ENCODE results near the gene PON1.

PON1 gene

GRCh38 chr7:95330204-95330960 is 6.0 kb upstream of the PON1 start:
- peaks cover 3% of the 10 kb centered on the region for H3K4me1 ChIP-seq (ENCODE audit: insufficient read depth, low read length)
- no peak overlapping the region for H3K4me3 ChIP-seq (ENCODE audit: low read length)
- no peaks in the 10 kb centered on the region for H3K9me3 ChIP-seq (ENCODE audit: low read length)
- peak overlapping the region; percentile 15 for H2AFZ ChIP-seq (ENCODE audit: low read depth, low read length)
- H3K27me3 ChIP-seq (ENCODE audit: insufficient read depth, low read length) = no peaks in the 10 kb centered on the region
- H3K36me3 ChIP-seq (ENCODE audit: insufficient read depth, low read length) = no peaks in the 10 kb centered on the region

- no peaks in the 10 kb centered on the region for H3K36me3 ChIP-seq (ENCODE audit: insufficient read depth, low read length)
- peaks cover 3% of the 10 kb centered on the region for H3K4me1 ChIP-seq (ENCODE audit: insufficient read depth, low read length)
- H3K27me3 ChIP-seq (ENCODE audit: insufficient read depth, low read length) = no peaks in the 10 kb centered on the region
- H3K4me3 ChIP-seq (ENCODE audit: low read length) = no peak overlapping the region
- no peaks in the 10 kb centered on the region for H3K9me3 ChIP-seq (ENCODE audit: low read length)
- no peak overlapping the region for H2AFZ ChIP-seq (ENCODE audit: low read depth, low read length)
Observed at GRCh38 chr7:95327356-95327755, 3.0 kb upstream of the PON1 start.

DNA sequence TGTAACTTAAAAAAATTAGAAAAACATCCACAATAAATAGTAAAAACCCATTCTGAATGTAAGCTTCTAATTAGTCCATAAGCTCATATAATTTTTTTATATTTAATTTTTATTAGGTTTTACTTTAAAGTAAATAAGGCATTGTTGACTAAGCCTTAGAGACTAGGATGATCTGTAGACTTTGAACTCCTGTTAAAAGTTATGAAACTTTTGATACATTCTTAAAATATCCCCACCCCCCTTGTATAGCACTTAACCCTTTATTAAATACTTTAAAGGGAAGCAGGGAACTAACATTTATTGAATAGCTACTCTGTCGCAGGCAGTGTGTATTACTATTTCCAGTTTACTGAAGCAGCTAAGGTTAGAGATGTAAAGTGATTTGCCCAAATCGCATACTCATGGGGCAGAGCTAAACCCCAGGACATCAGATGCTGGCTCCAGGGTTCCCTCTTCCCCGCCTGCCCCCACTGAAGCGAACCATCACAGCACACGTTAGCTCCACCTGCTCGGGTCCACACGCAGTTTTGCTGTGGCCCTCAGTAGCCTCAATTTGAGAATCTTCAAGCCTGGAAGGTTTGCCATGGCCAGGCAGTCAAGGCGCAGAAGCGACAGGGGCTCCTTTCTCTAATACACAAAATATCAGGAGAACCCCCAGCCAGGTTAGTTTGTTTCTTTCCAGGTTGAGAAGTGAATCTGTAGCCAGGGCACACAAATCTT is 762 bp downstream of the PON1 start:
- no peak overlapping the region for H3K4me3 ChIP-seq (ENCODE audit: low read length)
- H3K9me3 ChIP-seq (ENCODE audit: low read length) = no peaks in the 10 kb centered on the region
- no peaks in the 10 kb centered on the region for H3K4me1 ChIP-seq (ENCODE audit: insufficient read depth, low read length)
- no peak overlapping the region for H2AFZ ChIP-seq (ENCODE audit: low read depth, low read length)
- H3K36me3 ChIP-seq (ENCODE audit: insufficient read depth, low read length) = no peaks in the 10 kb centered on the region
- no peaks in the 10 kb centered on the region for H3K27me3 ChIP-seq (ENCODE audit: insufficient read depth, low read length)

- H3K4me1 ChIP-seq (ENCODE audit: insufficient read depth, low read length) = peaks cover 2% of the 10 kb centered on the region
- H3K9me3 ChIP-seq (ENCODE audit: low read length) = no peaks in the 10 kb centered on the region
- H3K4me3 ChIP-seq (ENCODE audit: low read length) = no peak overlapping the region
- no peak overlapping the region for H2AFZ ChIP-seq (ENCODE audit: low read depth, low read length)
- H3K27me3 ChIP-seq (ENCODE audit: insufficient read depth, low read length) = no peaks in the 10 kb centered on the region
- H3K36me3 ChIP-seq (ENCODE audit: insufficient read depth, low read length) = no peaks in the 10 kb centered on the region
Observed at GRCh38 chr7:95322854-95323253, 1.5 kb downstream of the PON1 start.

DNA sequence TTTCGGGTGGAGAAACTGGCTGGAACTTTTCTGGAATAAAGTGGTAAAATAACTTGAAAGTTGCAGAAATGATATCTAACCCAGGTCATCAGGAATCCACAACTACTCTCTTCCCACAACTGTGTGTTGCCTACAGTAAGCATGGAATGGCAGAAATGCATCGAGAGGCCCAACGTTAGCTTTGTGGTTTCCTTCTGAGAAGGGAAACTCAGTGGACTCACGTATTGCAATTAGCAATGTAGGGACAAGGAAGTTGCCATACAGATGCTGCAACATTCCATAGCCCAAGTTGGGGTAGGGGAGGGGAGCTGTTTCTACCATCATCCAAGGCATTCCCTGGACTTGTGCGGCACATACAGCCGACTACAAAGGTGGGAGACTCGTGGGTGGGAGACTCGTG is 1.9 kb downstream of the PON1 start:
- no peak overlapping the region for H3K4me3 ChIP-seq (ENCODE audit: low read length)
- H3K9me3 ChIP-seq (ENCODE audit: low read length) = no peaks in the 10 kb centered on the region
- H2AFZ ChIP-seq (ENCODE audit: low read depth, low read length) = no peak overlapping the region
- H3K27me3 ChIP-seq (ENCODE audit: insufficient read depth, low read length) = no peaks in the 10 kb centered on the region
- no peaks in the 10 kb centered on the region for H3K36me3 ChIP-seq (ENCODE audit: insufficient read depth, low read length)
- peaks cover 6% of the 10 kb centered on the region for H3K4me1 ChIP-seq (ENCODE audit: insufficient read depth, low read length)

GRCh38 chr7:95321720-95322119 is 2.6 kb downstream of the PON1 start:
- peaks cover 9% of the 10 kb centered on the region for H3K4me1 ChIP-seq (ENCODE audit: insufficient read depth, low read length)
- no peaks in the 10 kb centered on the region for H3K9me3 ChIP-seq (ENCODE audit: low read length)
- no peak overlapping the region for H3K4me3 ChIP-seq (ENCODE audit: low read length)
- H2AFZ ChIP-seq (ENCODE audit: low read depth, low read length) = no peak overlapping the region
- H3K36me3 ChIP-seq (ENCODE audit: insufficient read depth, low read length) = no peaks in the 10 kb centered on the region
- H3K27me3 ChIP-seq (ENCODE audit: insufficient read depth, low read length) = no peaks in the 10 kb centered on the region

- Histone ChIP-seq H3K36me3 (ENCODE audit: insufficient read depth, low read length) (no peaks in the 10 kb centered on the region), H3K4me3 (ENCODE audit: low read length) (no peak overlapping the region), H3K9me3 (ENCODE audit: low read length) (no peaks in the 10 kb centered on the region), H3K4me1 (ENCODE audit: insufficient read depth, low read length) (peaks cover 9% of the 10 kb centered on the region), H2AFZ (ENCODE audit: low read depth, low read length) (no peak overlapping the region), H3K27me3 (ENCODE audit: insufficient read depth, low read length) (no peaks in the 10 kb centered on the region)
Observed at GRCh38 chr7:95320651-95321050, 3.7 kb downstream of the PON1 start.

DNA sequence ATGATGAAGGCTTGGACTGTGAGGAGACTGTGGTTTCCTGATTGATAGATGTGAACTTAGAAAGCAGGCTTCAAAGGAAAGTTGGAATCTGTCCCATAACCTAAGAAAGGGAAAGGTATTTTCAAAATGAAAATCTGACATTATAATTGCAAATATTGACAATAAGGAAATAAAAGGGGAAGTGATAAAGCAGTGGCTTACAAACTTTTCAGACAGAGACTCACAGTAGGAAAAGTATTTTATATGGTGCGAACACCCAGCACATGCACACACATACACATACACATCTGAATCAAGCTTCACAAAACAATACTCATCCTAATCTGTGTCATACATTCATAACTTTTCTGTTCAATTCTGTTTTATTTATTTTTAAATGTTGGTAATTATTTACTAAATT is 4.8 kb downstream of the PON1 start:
- H3K9me3 ChIP-seq (ENCODE audit: low read length) = no peaks in the 10 kb centered on the region
- H3K27me3 ChIP-seq (ENCODE audit: insufficient read depth, low read length) = no peaks in the 10 kb centered on the region
- no peaks in the 10 kb centered on the region for H3K36me3 ChIP-seq (ENCODE audit: insufficient read depth, low read length)
- H2AFZ ChIP-seq (ENCODE audit: low read depth, low read length) = no peak overlapping the region
- H3K4me1 ChIP-seq (ENCODE audit: insufficient read depth, low read length) = peaks cover 9% of the 10 kb centered on the region
- H3K4me3 ChIP-seq (ENCODE audit: low read length) = no peak overlapping the region

DNA sequence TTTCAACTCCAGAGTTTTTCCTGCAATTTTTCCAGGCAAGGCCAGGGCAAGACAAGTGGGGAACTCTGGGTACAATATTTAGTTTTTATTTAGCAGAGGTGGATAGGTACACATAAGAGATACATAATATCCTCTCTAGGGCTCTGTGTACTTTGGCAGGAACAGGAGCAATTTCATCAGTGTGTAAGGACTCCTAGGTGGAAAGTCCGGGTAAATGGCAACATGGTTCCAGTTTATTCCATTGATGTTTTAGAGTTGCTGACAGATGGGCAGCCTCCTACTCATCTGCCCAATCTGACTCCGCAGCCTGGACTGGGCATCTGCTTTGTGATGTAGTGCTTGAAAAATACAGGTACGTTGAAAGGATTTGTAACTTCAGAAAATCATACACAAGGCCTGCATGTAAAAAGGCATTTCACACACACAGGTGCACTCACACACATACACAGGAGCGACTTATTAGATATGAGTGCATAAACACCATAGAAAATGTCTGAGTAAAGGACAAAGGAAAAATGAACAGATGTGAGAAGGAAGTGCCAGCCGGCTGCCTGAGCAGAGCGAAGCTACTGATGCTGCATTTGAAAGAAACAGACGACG is 5.7 kb downstream of the PON1 start:
- H3K9me3 ChIP-seq (ENCODE audit: low read length) = no peaks in the 10 kb centered on the region
- H3K27me3 ChIP-seq (ENCODE audit: insufficient read depth, low read length) = no peaks in the 10 kb centered on the region
- H3K4me3 ChIP-seq (ENCODE audit: low read length) = no peak overlapping the region
- no peak overlapping the region for H2AFZ ChIP-seq (ENCODE audit: low read depth, low read length)
- H3K4me1 ChIP-seq (ENCODE audit: insufficient read depth, low read length) = peaks cover 9% of the 10 kb centered on the region
- H3K36me3 ChIP-seq (ENCODE audit: insufficient read depth, low read length) = no peaks in the 10 kb centered on the region

- Histone ChIP-seq H2AFZ (ENCODE audit: low read depth, low read length) (peak overlapping the region; percentile 64), H3K4me3 (ENCODE audit: low read length) (no peak overlapping the region), H3K9me3 (ENCODE audit: low read length) (no peaks in the 10 kb centered on the region), H3K27me3 (ENCODE audit: insufficient read depth, low read length) (no peaks in the 10 kb centered on the region), H3K4me1 (ENCODE audit: insufficient read depth, low read length) (peaks cover 9% of the 10 kb centered on the region), H3K36me3 (ENCODE audit: insufficient read depth, low read length) (no peaks in the 10 kb centered on the region)
Observed at GRCh38 chr7:95317966-95318365, 6.4 kb downstream of the PON1 start.

- H3K36me3 ChIP-seq (ENCODE audit: insufficient read depth, low read length) = no peaks in the 10 kb centered on the region
- H3K27me3 ChIP-seq (ENCODE audit: insufficient read depth, low read length) = no peaks in the 10 kb centered on the region
- peak overlapping the region; percentile 64 for H2AFZ ChIP-seq (ENCODE audit: low read depth, low read length)
- no peak overlapping the region for H3K4me3 ChIP-seq (ENCODE audit: low read length)
- peaks cover 9% of the 10 kb centered on the region for H3K4me1 ChIP-seq (ENCODE audit: insufficient read depth, low read length)
- H3K9me3 ChIP-seq (ENCODE audit: low read length) = no peaks in the 10 kb centered on the region
Observed at GRCh38 chr7:95317546-95317945, 6.8 kb downstream of the PON1 start.

GRCh38 chr7:95316588-95316987 is 7.7 kb downstream of the PON1 start:
- Histone ChIP-seq H3K36me3 (ENCODE audit: insufficient read depth, low read length) (no peaks in the 10 kb centered on the region), H3K9me3 (ENCODE audit: low read length) (no peaks in the 10 kb centered on the region), H3K27me3 (ENCODE audit: insufficient read depth, low read length) (no peaks in the 10 kb centered on the region), H2AFZ (ENCODE audit: low read depth, low read length) (no peak overlapping the region), H3K4me1 (ENCODE audit: insufficient read depth, low read length) (peaks cover 9% of the 10 kb centered on the region), H3K4me3 (ENCODE audit: low read length) (no peak overlapping the region)

- H3K4me3 ChIP-seq (ENCODE audit: low read length) = no peak overlapping the region
- no peaks in the 10 kb centered on the region for H3K36me3 ChIP-seq (ENCODE audit: insufficient read depth, low read length)
- H3K4me1 ChIP-seq (ENCODE audit: insufficient read depth, low read length) = peaks cover 17% of the 10 kb centered on the region
- H3K27me3 ChIP-seq (ENCODE audit: insufficient read depth, low read length) = no peaks in the 10 kb centered on the region
- H3K9me3 ChIP-seq (ENCODE audit: low read length) = no peaks in the 10 kb centered on the region
- H2AFZ ChIP-seq (ENCODE audit: low read depth, low read length) = no peak overlapping the region
Observed at GRCh38 chr7:95312561-95312960, 11.8 kb downstream of the PON1 start.

All from neuron (in vitro differentiated cells).